Embryonic facial prominence (tissue), 1 donor: ENCODE data around the gene STX7.

Source experiments
- DNase-seq: peaks from one replicate; pipeline ENCODE4 v3.0.0-alpha.2; 2016; ENCODE audit errors: extremely low spot score

Gene STX7

DNA sequence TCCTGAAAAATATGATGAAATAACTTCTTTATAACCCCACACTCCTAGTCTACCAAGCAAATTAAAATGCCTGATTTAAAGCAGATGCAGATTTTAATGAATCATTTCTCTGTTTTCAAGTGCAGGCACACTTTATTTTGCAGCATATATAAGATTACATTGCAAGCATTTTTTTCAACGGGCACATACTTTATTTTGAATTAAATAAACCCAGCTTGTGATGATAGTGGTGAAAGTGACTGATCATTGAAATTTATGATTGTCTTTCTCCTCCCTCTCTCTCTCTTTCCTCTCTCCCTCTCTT, 99.5 kb downstream of the STX7 start:
- no peak for DNase-seq

DNA sequence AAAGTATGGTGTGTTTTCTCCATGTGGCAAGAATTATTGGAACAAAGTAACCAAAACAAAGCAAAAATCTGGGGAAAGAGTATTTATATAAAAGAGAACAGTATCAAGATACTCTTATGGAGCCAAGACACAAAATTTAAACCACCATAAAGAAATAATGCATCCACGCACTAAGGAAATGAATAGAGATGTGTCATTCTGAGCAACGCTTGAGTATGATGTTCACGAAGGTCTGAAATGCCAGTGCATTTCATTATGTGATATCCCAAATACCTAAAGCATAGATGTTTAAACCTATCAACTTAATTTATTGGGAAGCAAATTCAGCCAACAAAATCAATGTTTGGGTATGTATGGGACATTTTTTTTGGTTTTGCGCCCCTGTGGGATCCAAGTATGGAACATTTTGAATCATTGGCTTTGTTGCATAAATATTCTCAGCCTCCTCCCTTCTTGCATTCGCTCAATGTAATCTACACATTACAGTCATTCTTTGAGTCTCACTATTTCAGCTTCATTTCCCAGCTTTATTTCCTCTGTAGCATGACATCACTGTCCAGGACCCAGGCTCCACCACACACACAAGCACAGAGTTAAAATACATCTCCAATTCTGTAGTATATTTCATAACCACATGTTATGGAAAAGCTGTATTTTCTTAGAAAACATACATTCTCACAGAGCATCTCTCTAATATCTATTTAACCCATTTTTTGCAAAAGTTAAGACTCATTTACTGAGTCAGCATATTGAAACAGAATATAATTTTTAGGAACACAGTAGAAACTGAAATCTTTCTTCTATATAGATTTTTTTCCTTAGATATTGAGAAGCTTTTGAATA, 100.0 kb downstream of the STX7 start:
- no peak for DNase-seq

DNA sequence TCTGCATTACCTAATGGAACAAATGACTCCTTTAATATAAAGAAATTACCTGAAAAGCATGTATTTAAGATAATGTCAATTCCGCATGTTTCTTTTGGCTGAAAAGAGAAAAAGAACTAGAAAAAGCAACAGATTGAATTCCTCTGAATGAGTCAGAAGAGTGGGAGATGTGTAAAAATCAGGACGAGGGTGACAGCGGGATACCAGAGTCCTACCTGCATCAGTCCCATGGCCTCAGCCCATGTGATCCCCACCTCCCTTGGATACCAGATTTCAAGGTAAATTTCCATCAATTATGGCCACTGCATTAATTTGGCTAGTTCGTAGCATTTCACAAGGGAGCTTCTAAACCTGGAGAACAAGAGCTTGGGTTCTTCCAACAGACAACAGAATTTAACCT, 101.6 kb downstream of the STX7 start:
- no peak for DNase-seq

DNA sequence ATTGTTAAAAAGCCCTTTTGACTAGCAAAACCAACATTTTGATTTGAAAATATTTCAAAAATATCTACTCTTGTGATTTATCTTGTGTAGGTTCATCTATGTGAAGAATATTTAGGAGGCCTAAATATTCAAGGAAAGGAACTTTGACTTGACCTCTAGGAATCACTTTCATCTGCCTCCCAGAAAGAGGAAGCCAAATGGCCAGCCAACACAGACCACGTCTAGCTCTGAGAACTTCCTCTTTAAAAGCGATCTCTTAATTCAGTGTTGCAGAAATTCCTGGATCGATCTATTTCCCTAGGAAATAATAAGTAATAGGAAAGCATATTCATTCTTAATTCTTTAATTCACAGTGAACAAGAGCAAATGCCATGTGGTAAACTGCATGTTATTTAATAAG, 102.1 kb downstream of the STX7 start:
- no peak for DNase-seq

DNA sequence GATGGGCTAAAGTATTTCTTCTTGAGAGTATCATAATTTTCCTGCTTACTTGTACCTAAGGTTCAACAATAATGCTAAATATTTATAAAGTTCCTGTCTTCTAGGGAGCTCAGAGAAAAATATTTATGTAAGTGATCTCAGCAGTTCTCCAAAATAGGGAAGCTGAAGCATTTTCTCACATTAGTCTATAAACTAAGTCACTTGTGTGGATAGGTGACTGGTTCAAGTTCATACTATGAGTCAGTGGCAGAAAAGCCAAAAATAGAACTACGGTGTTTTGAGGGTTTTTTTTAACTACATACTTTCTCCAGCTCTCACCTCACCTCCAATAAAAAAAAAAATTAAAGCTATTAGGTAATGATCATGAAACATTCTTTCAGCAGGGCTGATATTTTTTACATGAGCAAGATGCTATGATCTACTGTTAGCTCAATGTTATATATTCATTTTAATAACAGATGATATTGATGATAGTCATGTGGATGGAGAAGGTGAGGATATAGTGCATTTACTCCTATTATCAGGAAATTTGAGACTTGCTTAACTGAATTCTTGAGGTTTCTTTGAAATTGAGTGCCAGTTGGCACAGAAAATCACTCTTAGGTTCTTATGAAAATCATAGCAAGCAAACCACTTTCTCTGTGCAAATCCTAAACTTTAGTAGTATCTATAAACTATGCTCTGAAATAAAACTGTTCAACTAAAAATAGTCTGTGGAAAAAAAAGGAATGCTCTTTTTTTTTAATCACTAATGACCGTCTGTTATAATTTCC, 107.6 kb downstream of the STX7 start:
- DNase-seq = no peak

DNA sequence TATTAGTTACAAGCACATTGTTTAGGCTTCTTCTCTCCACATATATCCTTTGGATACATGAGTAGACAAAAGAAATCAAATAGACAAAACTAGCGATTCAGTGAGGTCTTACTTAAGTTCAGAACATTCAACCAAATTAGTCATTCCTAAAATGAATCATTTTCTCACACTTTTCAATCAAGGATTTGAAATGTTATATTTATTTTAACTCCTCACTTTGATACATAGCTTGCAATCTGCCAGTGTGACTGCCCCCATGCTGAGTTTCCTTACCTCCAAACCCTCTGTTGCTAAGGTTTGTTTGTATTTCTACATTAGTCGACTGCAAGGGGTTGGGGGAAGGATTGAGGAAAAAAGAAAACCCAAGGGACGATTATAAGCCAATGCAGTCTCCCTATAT, 108.2 kb downstream of the STX7 start:
- no peak for DNase-seq

DNA sequence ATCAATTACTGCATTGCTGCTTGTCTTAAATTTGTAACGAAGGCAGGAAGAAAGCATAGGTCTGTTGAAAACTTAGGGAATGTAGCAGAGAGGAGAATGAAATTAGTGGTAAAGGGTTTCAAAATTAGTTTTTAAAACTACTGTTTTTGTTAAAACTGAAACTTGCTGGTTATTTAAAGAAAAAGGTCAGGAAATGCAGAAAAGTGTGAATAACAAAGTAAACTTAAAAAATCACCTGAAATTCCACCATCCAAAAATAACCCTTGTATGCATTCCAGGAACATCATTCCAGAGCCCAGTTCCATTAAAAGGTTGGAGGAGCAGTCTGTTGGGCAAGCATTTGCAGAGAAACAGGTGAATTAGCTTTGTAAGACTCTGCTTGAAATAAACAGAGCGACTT, 108.6 kb downstream of the STX7 start:
- DNase-seq = no peak

GRCh38 chr6:132401618-132402285, 111.2 kb downstream of the STX7 start:
- no peak for DNase-seq

DNA sequence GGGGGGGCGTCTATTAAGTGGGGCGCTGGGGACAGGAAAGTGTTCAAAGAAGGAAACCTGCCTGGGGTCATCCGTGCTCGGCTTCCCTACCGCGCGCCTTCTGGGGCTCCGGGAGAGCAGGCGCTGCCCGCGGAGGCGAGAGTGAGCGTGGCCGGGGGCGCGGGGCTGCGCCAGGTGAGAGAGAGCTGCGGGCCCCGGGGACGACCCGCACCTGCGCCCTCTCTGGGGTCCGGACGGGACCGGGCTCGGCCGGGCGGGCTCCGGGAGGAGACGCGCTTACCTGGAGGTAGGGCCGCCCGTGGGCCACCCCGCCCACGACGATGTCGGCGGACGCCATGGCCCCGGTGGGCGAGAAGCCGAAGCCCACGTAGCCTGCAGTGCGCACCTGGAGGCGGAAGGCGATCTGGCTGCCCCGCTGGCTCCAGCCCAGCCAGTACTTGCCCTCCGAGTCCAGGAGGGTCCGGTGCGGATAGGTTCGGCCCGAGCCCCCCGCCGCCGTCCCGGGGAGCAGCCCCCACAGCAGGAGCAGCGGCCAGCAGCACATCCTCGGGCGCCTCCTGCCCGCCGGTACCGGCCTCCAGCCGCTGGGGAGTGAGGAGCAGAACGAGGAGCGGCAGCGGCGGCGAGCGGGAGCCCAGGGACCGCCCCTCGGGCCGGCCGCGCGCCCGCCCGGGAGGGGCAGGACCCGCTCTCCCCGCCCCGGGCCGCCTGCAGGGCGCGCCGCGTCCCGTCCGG, 111.9 kb downstream of the STX7 start, which contains the start of gene MOXD1:
TSS of gene MOXD1 (minus strand) at position 593 of the 735 bp plus-strand sequence. CDS start at position 544, 49 bp downstream.
- no peak for DNase-seq

DNA sequence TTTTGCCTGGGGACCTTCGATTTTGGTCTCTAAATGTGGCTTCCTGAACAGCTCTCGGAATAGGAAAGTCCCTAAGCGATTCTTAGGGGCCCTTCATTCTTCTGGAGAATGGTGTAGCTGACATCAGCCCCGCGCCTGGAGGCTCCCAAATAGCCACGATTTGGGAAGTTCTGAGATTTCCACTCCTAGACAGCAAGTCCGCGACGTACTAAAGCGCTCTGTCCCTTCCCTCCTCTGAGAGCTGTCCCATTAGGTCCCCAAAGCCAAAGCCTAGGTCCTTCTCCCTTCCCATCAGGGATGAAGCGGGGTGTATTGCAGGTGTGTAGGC, 112.4 kb downstream of the STX7 start:
- DNase-seq = no peak

DNA sequence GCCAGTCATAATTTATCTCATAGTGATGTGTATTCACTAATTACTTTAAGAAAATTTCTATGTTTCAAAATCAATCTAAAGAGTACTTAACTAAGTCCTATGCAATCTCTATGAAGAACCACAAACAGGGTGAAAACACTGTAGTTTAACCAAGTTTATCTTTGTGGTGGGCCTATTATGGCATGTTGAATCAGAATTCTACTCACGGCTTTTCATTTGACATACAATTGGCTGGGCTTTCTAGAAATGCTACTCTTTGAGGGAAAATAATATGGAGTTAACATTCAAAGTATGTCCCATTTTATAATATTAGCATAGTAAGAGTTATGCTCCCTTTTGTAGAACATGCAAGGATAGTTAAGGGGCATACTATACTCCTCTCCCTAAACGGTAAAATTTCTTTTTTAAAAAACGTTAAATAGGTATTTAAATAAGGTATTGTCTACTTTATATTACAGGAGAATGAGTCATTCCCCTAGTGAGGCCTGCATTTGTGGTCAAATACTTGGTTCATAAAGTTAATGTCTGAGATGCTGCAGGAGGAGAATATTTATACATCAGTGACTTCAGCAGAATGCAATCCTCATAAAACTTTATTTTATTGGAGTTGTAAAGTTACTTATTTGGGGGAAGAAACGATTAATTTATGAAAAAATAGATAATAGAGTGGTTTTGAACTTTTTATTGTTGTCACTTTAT, 113.4 kb downstream of the STX7 start:
- DNase-seq = no peak
